Neural progenitor cell (in vitro differentiated cells): ENCODE data around the gene TLE1.

ENCODE experiments used
- CTCF ChIP-seq: fragments of 200-600 bp; sonication (generic); IDR thresholded peaks from 2 replicates; pipeline ENCODE4 v1.5.1; 2017; ENCODE audit warnings: antibody characterized with exemption, mild to moderate bottlenecking
- EZH2phosphoT487 ChIP-seq: fragments of 200-600 bp; sonication (generic); IDR thresholded peaks from 2 replicates; pipeline ENCODE4 v1.6.1; 2017; ENCODE audit warnings: antibody characterized with exemption

GRCh38 chr9:81586786-81587185 lies 102.6 kb downstream of the TLE1 start:
- TF ChIP-seq EZH2phosphoT487 (no peak), CTCF (no peak)
